ENCODE data around the gene ZNF140.

DNA sequence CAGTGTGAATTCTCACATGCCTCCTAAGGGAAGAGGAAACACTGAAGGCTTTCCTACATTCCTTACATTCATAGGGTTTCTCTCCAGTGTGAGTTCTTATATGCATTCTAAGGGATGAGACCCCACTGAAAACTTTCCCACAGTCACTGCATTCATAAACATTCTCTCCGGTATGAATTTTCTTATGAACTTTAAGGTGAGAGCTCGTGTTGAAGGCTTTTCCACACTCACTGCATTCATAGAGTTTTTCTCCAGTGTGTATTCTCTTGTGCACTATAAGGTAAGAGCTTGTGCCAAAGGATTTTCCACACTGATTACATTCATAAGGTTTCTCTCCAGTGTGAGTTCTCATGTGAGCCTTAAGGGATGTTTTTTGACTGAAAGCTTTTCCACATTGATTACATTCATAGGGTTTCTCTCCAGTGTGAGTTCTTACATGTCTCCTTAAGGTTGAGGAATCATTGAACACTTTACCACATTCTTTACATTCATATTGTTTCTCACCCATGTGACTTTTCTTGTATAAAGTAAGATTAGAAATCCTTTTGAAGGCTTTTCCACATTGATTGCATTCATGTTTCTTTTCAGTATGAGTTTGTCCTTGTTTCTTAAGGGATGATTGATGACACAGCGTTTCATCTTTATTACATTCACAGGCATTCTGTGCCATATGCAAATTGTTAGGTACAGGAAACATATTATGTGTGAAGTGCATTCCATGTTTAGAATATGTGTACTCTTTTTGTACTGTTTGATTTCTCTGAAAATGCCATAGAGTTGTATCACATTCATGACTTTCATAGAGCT lies 39.9 kb downstream of the ZNF140 start:
- TF ChIP-seq, protein P1, sequence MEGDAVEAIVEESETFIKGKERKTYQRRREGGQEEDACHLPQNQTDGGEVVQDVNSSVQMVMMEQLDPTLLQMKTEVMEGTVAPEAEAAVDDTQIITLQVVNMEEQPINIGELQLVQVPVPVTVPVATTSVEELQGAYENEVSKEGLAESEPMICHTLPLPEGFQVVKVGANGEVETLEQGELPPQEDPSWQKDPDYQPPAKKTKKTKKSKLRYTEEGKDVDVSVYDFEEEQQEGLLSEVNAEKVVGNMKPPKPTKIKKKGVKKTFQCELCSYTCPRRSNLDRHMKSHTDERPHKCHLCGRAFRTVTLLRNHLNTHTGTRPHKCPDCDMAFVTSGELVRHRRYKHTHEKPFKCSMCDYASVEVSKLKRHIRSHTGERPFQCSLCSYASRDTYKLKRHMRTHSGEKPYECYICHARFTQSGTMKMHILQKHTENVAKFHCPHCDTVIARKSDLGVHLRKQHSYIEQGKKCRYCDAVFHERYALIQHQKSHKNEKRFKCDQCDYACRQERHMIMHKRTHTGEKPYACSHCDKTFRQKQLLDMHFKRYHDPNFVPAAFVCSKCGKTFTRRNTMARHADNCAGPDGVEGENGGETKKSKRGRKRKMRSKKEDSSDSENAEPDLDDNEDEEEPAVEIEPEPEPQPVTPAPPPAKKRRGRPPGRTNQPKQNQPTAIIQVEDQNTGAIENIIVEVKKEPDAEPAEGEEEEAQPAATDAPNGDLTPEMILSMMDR (IDR thresholded peaks at IDR 0.05; ENCODE audit: insufficient read depth, low read length, poor library complexity, severe bottlenecking): no peak
- no peak for TF ChIP-seq EZH2phosphoT487 (conservative IDR thresholded peaks at IDR 0.05; ENCODE audit: low read length)
